T47D (cell line): ENCODE results near the gene FUT6.
"Not testable (repeated sequence)": the region's sequence is repeated elsewhere in the genome, so short reads cannot be mapped to it uniquely, and the experiment has no call there.

ENCODE experiments used
- DNase-seq, 2 experiments: peaks; one replicate each; pipeline versions ENCODE4 v3.0.0 to v3.0.0-alpha.2; 2011 to 2012; ENCODE audit warnings: low read depth in 1 of 2, low spot score in 1 of 2
- JUND ChIP-seq: IDR thresholded peaks from 2 replicates; pipeline ENCODE4 v1.6.1; 2012; ENCODE audit warnings: low read depth
- in situ Hi-C: cut with HindIII; loops from 2 replicates; pipeline ENCODE4 v1.10.0; 2016; ENCODE audit warnings: low sequenced_read_pairs, low pct_unique_long_range_greater_than_20kb

FUT6 gene

DNA sequence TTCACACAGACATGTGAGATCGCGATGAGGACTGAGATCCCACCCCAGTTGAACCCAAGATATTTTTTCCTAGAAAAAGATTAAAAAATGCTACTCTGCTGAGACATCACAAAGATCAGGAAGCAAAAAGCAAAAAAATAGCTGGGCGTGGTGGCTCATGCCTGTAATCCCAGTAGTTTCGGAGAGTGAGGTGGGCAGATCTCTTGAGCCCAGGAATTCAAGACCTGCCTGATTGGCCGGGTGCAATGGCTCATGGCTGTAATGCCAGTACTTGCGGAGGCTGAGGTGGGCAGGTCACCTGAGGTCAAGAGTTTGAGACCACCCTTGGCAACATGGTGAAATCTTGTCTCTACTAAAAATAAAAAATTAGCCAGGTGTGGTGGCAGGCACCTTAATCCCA, 10.7 kb upstream of the FUT6 start:
- TF ChIP-seq JUND: no peak
- DNase-seq: no peak
- in situ Hi-C loops: no loop called here

DNA sequence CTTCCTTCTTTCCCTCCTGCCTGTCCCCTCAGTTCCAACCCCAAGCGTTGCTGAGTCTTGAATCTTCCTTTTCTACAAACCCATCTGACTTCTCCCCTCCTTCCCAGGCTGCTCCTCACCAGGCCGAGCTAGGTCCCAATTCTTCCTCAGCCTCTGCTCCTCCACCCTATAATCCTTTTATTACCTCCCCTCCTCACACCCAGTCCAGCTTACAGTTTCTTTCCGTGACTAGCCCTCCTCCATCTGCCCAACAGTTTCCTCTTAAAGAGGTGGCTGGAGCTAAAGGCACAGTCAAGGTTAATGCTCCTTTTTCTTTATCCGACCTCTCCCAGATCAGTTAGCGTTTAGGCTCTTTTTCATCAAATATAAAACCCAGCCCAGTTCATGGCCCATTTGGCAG, 9.1 kb upstream of the FUT6 start:
- DNase-seq, in situ Hi-C loops: not testable (repeated sequence)

DNA sequence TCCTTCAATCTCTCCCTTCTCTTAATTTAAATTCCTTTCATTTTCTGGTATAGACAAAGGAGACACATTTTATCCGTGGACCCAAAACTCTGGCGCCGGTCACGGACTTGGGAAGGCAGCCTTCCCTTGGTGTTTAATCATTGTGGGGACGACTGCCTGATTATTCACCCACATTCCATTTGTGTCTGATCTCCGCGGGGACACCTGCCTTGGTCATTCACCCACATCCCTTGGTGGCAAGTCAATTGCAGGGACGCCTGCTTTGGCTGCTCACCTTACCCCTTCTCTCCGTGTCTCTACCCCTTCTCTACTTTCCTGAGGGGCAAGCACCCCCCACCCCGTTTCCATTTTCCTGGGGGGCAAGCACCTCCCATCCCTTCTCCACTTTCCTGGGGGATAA, 8.3 kb upstream of the FUT6 start:
- DNase-seq, in situ Hi-C loops: not testable (repeated sequence)

DNA sequence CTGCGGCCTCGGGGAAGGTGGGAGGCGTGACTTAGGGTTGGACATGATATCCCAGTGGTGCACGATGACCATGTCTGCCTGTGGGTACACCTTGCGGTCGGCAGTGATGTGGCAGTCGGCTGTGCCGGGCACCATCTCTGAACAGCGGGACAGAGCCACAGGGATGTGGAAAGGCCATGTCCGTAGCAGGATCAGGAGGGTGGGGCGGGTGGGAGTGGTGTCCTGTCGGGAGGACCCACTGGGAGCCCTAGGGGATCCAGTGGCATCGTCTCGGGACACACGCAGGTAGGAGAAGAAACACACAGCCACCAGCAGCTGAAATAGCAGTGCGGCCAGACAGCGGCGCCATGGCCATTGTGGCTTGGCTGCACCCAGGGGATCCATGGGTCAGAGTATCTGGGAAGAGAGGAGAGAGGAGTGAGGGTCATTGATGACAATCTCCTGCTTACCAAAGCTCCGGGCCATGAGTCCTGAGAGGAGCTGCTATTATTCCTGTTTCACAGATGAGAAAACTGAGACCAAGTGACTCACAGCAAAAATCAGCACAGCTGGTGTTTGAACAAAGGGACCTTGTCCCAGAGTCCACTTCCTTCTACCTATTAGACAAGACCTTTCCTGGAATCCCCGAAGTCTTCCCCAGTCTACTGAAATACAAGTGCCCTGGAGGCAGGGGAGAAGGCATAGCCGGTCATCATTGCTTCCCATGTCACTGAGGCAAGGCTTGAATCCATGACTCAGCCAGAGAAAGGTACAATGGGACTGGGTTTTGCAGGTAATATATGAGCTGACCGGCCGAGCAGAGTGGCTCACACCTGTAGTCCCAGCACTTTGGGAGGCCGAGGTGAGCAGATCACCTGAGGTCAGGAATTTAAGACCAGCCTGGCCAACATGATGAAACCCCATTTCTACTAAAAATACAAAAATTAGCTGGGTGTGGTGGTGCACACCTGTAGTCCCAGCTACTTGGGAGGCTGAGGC, 5.2 kb upstream of the FUT6 start:
- DNase-seq: no peak
- TF ChIP-seq JUND: no peak
- in situ Hi-C loops: no loop called here

DNA sequence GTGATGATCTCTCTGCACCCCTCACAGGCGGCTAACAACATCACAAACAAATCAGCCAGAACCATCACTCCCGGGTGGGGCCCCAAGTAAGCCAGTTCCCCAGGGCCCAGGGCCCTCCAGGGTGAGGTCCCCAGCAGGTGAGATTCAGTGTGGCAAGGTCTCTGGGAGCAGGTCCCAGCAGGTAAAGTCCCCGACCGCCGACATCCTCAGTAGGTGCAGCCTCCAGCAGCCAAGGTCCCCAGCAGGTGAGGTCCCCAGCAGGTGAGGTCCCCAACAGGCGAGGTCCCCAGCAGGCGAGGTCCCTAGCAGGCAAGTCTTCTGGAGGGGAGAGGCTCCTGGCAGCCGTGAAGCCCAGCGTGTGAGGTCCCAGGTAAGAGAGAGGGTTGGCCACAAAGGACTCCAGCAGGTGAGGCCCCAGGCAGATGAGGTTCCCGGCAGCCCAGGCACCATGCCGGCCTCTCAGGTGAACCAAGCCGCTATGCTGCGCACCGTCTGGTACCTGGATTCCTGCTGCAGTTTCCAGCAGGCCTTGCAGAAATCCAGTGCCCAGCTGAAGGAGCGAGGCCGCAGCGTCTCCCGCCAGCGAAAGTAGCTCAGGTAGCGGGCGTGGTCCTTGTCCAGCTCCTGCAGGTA, 3.9 kb upstream of the FUT6 start:
- in situ Hi-C loops: no loop called here
- TF ChIP-seq JUND: no peak
- no peak for DNase-seq

DNA sequence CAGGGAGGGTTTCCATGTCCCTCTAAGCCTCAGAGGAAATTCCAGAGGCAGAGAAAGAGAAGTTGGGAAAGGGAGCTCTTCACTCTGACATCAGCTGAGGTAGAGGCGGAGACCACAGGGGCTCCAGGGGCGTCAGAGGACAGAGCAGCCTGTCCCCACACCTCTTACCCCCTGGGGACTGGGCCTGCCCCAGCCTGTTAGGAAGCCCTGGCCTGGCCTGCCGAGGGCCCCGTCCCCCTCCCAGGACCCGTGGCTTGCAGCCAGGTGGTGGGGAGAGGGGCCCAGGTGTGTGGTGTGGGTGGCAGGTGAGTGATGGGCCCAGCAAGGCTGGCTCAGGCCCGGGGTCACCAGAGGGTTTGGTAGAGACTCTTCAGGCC, 2.2 kb upstream of the FUT6 start:
- DNase-seq, in situ Hi-C loops: not testable (repeated sequence)

DNA sequence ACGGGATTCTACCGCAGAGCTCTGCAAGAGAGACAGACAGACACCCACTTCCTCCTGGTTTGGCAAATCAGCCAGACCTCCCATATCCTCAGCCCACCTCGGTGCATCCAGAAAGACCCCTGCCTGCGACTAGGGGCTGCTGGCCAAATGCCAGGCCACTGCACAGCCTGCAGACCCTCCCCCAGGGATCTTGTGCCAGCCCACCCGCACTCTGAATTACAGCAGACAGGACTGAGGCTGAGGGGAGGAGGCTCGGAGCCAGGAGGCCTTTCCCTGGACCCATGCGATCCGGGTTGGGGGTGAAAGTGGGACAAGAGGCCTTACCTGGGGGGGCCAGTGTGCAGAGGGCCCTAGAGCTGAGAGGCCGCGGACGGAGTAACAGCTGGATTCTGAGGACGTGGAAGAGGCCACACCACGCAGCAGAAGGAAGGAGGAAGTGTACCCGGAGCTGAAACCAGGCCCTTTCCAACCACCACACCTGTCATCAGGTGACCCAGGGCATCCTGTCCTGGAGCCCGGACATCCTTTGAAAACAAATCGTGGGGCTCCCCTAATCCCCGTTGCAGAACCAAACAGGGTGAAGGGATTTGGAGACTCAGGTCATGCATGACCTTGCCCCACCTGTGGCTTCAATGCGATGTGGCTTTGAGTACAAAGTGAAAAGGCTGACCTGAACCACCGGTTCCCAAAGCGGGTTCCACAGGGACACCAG, 993 bp downstream of the FUT6 start:
- no peak for TF ChIP-seq JUND
- in situ Hi-C loops: no loop called here

DNA sequence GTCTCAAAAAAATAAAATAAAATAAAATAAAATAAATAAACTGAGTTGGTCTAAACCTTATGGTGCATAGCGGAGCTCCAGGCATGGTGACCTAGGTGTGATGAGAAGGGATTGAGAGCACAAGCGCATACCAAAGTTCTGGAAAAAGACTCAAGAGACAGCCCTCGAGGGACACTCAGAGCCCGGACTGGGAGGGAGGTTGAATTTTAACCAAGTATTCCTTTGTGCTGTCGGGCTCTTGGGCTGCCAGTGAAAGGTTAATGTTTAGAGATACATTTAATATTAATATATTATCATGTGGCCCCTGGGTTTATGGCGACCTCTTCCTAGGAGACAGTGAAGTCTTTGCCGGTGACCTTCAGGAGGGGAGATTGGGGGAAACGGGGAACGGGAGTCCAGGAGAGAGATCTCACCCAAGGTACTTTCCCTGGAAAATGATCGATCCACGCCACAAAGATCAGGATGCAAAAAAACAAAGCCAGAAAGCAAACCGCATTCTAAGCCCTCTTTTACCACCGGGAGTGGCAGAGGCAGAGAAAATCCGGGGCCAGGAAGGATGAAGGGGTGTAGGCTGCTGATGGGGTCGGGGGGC, 1.6 kb downstream of the FUT6 start:
- no peak for DNase-seq
- in situ Hi-C loops: no loop called here
- no peak for TF ChIP-seq JUND

More for the DNA sequence above, 993 bp downstream of the FUT6 start:
- no peak for DNase-seq

DNA sequence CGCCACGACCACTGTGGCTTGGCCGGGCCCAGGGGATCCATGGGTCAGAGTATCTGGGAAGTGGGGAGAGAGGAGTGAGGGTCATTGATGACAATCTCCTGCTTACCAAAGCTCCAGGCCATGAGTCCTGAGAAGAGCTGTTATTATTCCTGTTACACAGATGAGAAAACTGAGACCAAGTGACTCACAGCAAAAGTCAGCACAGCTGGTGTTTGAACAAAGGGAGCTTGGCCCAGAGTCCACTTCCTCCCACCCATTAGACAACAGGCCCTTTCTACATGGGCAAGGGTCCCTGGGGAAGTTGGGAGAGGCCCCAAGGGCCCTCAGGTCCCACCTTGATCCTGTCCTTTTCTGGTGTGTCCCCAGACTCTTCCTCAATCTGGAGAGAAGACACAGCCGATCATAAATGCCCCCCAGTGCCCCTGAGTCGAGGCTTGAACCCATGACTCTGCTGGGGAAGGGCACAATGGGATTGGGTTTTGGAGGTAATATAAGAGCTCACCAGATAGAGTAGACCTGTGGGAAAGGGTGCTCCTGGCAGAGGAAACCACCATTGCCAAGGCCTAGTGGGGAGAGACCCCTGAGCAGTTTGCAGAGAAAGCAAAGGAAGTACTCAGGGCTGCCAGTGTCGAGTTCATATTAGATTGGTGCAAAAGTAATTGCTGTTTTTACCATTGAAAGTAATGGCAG, 6.8 kb downstream of the FUT6 start:
- no peak for DNase-seq
- TF ChIP-seq JUND: no peak
- in situ Hi-C loops: no loop called here

DNA sequence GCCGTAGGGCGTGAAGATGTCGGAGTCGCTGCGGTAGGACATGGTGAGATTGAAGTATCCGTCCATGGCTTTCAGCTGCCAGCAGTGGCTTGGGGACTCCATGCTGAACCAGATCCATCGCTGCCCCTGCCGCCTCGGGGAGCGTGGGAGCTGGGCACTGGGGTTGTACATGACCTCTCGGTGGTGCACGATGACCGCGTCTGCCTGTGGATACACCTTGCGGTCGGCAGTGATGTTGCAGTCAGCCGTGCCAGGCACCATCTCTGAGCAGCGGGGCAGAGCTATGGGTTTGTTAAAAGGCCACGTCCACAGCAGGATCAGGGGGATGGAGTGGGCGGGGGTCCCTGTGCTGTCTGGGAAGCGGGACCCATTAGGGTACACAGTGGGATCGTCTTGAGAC, 7.4 kb downstream of the FUT6 start:
- no peak for DNase-seq
- in situ Hi-C loops: no loop called here
- TF ChIP-seq JUND: no peak

DNA sequence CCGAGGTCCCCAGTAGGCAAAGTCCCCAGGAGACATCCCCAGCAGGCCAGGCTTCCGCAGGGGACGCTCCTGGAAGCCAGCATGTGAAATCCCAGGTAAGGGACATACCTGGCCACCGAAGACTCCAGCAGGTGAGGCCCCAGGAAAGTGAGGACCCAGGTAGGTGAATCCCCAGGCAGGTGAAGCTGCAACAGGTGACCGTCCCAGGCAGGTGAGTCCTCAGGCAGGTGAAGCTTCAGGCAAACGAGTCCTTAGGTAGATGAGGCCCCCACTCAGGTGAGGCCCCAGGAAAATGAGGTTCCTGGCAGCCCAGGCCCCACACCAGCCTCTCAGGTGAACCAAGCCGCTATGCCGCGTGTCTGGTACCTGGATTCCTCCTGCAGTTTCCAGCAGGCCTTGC, 8.3 kb downstream of the FUT6 start:
- TF ChIP-seq JUND: no peak
- DNase-seq: no peak
- in situ Hi-C loops: no loop called here

DNA sequence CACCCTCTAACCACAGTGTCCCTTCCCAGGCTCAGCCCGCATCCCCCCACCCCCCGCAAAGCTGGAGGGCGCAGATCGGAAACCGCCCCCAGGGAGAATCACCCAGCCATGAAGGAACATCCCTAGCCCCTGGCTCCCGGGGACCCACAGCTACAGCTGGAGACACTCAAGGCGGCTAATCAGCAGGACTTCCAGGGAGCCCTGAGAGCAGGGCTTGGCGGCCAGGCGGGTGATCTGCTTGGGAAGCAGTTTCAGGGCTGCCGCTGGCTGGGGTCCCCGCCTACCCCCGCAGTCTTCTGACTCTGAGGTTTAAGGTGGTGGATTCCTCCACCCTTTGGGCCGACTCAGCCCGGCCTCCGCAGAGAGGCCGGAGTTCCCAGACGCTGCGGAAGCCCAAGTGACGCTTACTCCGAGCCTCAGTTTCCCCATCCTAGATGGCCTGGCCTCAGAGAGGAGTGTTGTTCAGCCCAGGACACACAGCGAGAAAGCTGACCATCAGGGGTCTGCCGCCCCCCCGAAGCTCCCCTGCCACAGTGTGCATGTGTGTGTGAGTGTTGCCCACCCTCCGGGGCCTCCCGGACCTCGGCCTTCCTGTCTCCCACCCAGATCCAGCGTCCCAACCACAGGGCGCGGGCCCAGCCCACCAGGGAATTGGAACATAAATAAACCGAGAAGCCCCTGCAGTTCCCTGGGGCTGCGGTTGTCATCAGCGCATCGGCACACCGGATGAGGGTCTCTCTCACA, 9.8 kb downstream of the FUT6 start:
- in situ Hi-C loops: no loop called here
- no peak for TF ChIP-seq JUND
- DNase-seq: no peak
